GM21515 (cell line): ENCODE results near the gene BOK.

Experiments used
- ATAC-seq: cut with Tn5 transposase; IDR thresholded peaks from one replicate; pipeline ENCODE4 v1.9.1; 2021; ENCODE audit not compliant: unreplicated experiment

Gene BOK

GRCh38 chr2:241618829-241619228, 60.3 kb downstream of the BOK start:
- ATAC-seq: no peak

GRCh38 chr2:241619597-241620418, 61.3 kb downstream of the BOK start:
- ATAC-seq: no peak

- no peak for ATAC-seq
Measured at GRCh38 chr2:241620419-241620769, 61.8 kb downstream of the BOK start.
